Right cardiac atrium (tissue), 5 donors: Measurements from ENCODE around the gene PIP4P1. TPM values are rescaled to one million over a fixed set of nuclear protein-coding genes. Genes with fewer than 3 reads are reported as not detected.

Experiments
- ATAC-seq, 2 donors: fragments of 200-7000 bp; cut with Tn5 transposase; one replicate each; pipeline versions ENCODE4 v1.8.0 to v1.9.1; 2020; ENCODE audit warnings: moderate library complexity in 2 of 2, mild to moderate bottlenecking in 1 of 2
- DNase-seq, 3 donors: peaks; one replicate each; pipeline ENCODE4 v3.0.0-alpha.2; 2020
- H3K27ac ChIP-seq: one replicate; pipeline ENCODE4 v1.5.1; 2013; ENCODE audit warnings: mild to moderate bottlenecking, low read length, control low read depth, moderate library complexity
- H3K27me3 ChIP-seq: one replicate; pipeline ENCODE4 v1.6.1; 2013; ENCODE audit not compliant: control insufficient read depth, insufficient read depth
- H3K4me1 ChIP-seq: one replicate; pipeline ENCODE4 v1.6.1; 2013; ENCODE audit warnings: low read length; ENCODE audit not compliant: control insufficient read depth, insufficient read depth
- H3K4me3 ChIP-seq: one replicate; pipeline ENCODE4 v1.5.1; 2013; ENCODE audit warnings: low read length, control low read depth
- H3K9me3 ChIP-seq: one replicate; pipeline ENCODE4 v1.6.1; 2013; ENCODE audit warnings: low read length; ENCODE audit not compliant: control insufficient read depth
- WGBS: extraction: QIAGEN DNeasy Blood & Tissue Kit; methylation state at CpG from one replicate; pipeline ENCODE4 v1.1.7; 2013; 5-methylcytosine and 5-hydroxymethylcytosine counted together
- intact Hi-C, 4 donors: fragments of 100-400 bp; cut with DNase I; formaldehyde crosslinking; loops; one replicate each; pipeline versions ENCODE4 v1.11.0 to v1.14.0; 2022 to 2023
- polyA plus RNA-seq: library from polyadenylated mRNA; stranded (reverse); fragments of 200-250 nt; gene quantifications from one replicate; pipeline ENCODE4 v1.2.3, GENCODE V29; 2013
- total RNA-seq, 4 donors: library from RNA; stranded (reverse); fragmentation: NEBNext Ultra II Directional; extraction: Animal tissue kit (Norgen Biotek cat#: 25700); gene quantifications; one replicate each; pipeline ENCODE4 v1.2.1, GENCODE V29; 2021
- donor health status: healthy with polysubstance abuse.
- donor health status: DM: no; HTN: yes; CAD: no.
- donor health status: DM: no; HTN: no; CAD: no.
- donor health status: DM: no; HTN: yes; CAD: no; lungs with severe emphysema.
- donor health status: DM: yes; HTN: yes; CAD: no.

Gene PIP4P1
- total and polyA plus RNA-seq, 5 donors, result 16.2 to 23.7 (median 23.2) TPM

DNA sequence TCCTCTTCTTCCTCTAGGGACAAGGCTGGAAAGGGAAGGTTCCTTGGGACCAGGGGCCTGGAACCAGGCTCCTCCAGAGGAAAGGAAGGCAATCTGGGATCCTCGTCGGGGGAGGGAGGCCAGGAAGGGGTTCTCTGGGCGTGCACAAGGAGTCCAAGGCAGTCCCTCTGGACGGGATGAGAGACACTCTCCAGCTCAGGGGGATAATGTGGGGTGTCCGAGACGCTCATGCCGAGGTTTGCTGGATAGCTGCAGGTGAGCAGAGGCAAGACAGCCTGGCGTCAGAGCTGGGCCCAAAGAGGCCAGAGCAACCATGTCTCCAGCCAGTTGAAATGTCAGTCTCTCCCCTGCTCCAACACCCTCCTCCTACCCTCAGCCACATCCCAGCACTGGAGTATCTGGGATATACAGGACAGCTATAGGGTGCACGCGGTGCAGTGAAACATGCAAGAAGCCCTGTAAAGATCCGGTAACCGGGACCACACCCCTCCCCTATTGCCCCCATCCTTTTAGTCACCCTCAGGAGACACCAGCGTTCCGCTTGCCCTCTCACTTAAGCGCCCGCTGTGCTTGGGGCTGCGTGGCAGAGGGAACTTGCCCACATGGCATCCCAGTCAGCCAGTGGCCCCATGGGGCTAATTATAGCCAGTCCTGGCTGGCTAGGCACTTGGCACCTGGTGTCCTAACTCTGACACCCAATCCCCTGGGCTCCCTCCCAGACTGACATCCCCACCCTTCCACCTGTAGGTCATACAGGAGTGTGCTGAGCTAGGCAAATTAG, 25.5 kb downstream of the PIP4P1 start, which contains the start of gene KLHL33:
Gene KLHL33, minus strand, starts transcription at position 585 of the 781 bp plus-strand sequence. Its CDS starts 355 bp downstream, at position 230.
- Histone ChIP-seq H3K4me1 (no peaks in the 10 kb centered on the region), H3K27me3 (no peaks in the 10 kb centered on the region), H3K27ac (peak within 1 kb of the TSS; percentile 43), H3K4me3 (peak within 1 kb of the TSS; percentile 68), H3K9me3 (no peaks in the 10 kb centered on the region)
- DNase-seq, result peak in 1 of 3 donors; percentile 51
- peak in 1 of 2 donors; percentile 25 for ATAC-seq
- WGBS, result 66% methylated on average over 17 of the region's 17 CpGs
- intact Hi-C loops, result no loop called here

DNA sequence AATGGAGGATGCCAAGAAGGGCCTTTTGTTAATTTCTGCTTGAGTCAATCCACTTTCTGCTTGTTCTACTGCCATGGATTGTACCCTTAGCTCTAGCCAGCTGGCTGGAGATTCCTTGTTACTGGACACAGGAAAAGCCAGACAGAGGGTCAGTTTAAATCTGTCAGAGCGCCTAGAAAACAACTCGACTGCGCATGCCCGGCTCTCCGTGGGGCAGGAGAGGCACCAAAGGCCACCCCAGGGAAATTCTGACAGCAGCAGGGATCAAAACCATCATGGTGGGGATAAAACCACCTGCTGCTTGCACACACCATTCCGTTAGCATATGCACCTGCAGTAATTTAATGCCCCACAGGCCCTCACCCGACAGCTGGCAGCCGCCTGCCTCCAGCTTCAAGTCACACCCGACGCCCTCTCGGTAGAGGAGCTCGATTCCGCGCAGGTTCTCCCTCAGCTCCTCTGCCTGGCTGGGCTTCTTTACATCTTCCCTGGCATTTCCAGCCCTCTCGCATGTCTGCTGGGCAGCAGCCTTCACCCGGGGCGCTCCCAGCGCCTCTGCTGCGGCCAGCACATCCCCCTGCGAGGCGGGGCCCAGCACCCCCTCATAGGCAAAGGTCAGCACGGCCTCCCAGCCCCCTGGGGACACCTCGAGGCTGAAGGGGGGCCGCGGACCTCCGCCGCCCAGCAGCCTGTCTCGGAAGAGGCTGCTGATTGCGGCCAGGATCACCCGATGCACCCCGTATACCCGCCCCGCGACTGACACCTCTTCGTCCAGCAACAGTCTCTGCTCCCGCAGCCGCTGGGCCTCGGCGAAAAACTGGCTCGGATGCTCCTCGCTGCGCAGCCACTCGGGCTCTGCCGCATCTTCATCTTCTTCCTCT, 26.3 kb downstream of the PIP4P1 start:
- 21% methylated on average over 44 of the region's 44 CpGs for WGBS
- ATAC-seq, result peak; percentile 80 to 86
- Histone ChIP-seq H3K4me3 (peak overlapping the region; percentile 68), H3K27ac (peak overlapping the region; percentile 43), H3K4me1 (peaks cover 3% of the 10 kb centered on the region), H3K9me3 (no peaks in the 10 kb centered on the region), H3K27me3 (no peaks in the 10 kb centered on the region)
- intact Hi-C loops, result no loop called here
- peak; percentile 79 to 92 (median 88) for DNase-seq

DNA sequence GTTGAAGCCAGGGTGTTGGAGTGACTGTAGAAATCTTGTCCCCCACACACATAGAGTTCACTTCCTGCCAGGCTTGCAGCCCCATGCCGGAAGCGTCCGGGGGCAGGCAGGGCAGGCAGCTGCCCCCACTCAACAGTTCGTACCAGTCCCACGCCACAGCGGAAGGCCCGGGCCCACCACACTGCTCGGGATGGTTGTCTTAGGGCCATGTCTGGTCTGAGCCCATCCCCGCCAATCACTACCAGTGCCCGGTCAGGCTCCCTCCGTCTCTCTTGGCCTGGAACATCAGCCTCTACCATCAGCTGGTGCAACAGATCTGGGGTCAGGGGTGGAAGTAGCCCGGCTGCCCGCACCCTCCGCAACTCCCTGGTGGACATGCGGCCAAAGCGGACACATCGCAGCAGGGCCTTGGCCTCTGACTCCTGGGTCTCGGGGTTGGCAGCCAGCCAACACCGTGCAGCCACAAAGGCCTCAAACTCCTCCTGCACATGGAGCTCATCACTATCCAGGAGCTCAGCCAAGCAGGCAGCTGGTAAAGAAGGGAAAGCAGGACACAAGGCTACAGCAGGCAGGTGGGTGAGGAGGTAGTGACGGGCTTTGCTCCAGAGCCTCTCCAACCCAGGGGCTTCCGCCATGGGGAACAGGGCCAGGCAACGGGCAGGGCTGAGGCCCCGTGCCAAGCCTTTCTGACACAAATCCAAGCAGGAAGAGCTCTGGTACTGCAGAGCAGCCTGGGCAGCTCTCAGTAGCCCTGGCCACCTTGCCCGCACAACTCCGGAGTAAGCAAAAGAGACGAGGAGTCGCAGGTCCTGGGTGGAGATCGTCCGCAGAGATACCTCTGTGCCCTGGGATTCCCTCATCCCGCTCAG, 31.2 kb downstream of the PIP4P1 start:
- intact Hi-C loops, result no loop called here
- no peak overlapping the region for H3K27ac ChIP-seq
- peaks cover 5% of the 10 kb centered on the region for H3K4me1 ChIP-seq
- no peak overlapping the region for H3K4me3 ChIP-seq
- DNase-seq, result no peak
- ATAC-seq, result no peak
- no peaks in the 10 kb centered on the region for H3K27me3 ChIP-seq
- 77% methylated on average over 30 of the region's 30 CpGs for WGBS
- no peaks in the 10 kb centered on the region for H3K9me3 ChIP-seq

DNA sequence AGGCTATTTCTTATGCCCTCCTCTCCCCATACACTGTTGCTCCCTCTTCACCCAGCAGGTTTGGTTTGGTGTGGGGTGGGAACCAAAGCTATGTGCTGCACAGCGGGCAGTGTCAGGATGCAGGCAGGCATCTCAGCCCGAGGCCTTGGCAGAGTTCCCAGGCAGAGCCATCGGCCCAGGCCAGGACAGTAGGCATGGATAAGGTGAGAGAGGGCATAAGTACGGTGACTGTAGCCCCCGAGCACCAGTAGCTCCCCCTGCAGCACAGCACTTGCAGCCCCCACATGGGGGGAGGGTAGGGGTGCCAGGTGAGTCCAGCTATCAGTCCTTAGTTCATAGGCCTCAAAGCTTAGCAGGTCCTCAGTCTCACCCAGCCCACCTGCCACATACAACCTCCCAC, 32.4 kb downstream of the PIP4P1 start:
- WGBS, result 38% methylated on average over 5 of the region's 5 CpGs
- no peak overlapping the region for H3K27ac ChIP-seq
- peak in 1 of 2 donors; percentile 20 for ATAC-seq
- no peaks in the 10 kb centered on the region for H3K9me3 ChIP-seq
- no peaks in the 10 kb centered on the region for H3K27me3 ChIP-seq
- intact Hi-C loops, result no loop called here
- no peak overlapping the region for H3K4me3 ChIP-seq
- peak in 1 of 3 donors; percentile 57 for DNase-seq
- peaks cover 5% of the 10 kb centered on the region for H3K4me1 ChIP-seq

DNA sequence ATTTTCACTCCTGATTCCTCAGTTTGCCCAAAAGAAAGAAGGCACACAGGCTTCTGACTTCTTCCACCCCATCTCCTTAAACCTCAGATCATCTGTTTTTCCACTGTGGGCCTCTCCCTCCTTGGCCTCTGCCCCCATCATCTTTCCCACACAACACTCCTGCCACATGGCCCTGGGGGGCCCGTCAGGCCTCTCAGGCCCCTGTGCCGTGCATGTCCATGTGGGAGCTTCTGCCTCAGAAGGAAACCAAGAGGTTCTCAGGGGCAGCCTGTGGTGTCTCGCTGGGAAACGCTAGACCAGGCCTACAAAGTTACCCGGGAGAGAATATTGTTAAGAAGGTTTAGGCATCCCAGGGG, 33.2 kb downstream of the PIP4P1 start:
- 75% methylated on average over 5 of the region's 5 CpGs for WGBS
- no peak overlapping the region for H3K27ac ChIP-seq

DNA sequence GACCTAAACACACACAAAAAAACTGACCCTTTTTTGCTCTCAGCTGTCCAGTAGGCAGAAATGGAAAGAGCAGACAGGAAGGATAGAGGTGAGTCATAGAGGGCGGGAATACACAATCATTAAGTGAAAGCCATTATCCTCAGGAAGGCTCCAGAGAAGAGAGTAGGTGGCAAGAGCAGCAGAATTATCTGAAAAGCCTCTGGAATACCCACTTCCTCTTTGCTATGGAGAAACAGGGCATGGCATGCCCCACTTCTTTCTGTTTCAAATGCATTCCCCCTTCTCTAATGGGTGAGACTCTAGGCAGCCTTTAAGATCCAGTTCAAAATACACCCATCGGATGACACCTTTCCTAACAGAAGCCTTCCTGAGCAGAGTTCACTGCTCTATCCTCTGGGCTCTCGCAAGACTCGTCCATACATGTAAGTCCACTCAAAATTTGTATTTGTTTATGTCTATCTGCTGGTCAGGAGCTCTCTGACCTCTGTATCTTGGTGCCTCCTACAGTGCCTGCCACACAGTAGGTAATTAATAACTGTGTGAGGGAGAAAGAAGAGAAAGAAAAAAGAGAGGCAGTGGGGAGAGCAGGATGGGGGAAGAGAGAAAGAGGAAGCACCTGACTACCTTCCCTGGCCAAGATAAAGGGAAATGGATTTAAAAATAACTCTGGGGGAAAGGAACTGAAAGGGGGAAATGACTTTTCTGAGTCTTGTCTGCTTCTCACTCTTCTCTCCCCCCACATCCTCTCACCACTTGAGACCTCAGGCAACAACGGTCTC, 33.8 kb downstream of the PIP4P1 start:
- no peak overlapping the region for H3K4me3 ChIP-seq
- 62% methylated on average over 5 of the region's 5 CpGs for WGBS
- intact Hi-C loops, result no loop called here
- H3K27ac ChIP-seq, result no peak overlapping the region
- DNase-seq (no peak), ATAC-seq (peak; percentile 61 to 78)
- peaks cover 5% of the 10 kb centered on the region for H3K4me1 ChIP-seq
- H3K27me3 ChIP-seq, result no peaks in the 10 kb centered on the region
- H3K9me3 ChIP-seq, result no peaks in the 10 kb centered on the region

More for the DNA sequence above, 33.2 kb downstream of the PIP4P1 start:
- intact Hi-C loops, result no loop called here
- Histone ChIP-seq H3K4me3 (no peak overlapping the region), H3K27me3 (no peaks in the 10 kb centered on the region), H3K9me3 (no peaks in the 10 kb centered on the region), H3K4me1 (peaks cover 5% of the 10 kb centered on the region)
- DNase-seq (no peak), ATAC-seq (no peak)

DNA sequence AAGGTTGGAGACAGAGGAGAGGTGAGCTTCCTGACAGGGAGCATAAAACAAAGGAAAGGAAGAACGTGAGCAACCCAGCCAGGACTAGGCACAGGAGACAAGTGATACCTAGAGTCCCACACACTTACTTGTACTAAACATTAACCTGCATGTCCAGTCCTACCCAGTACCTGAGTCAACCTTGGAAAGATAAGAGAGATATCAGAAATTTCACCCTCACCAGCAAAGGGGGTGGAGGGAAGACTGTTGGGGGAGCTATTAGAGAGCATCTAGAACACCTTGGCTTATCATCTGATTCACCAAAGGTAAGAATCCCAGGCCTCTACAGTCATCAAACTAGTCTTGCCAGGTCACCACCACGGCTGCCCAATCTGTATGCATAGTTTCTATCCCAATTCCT, 36.4 kb downstream of the PIP4P1 start:
- H3K9me3 ChIP-seq, result no peaks in the 10 kb centered on the region
- H3K27me3 ChIP-seq, result no peaks in the 10 kb centered on the region
- H3K4me1 ChIP-seq, result peaks cover 2% of the 10 kb centered on the region
- intact Hi-C loops, result no loop called here
- no peak overlapping the region for H3K27ac ChIP-seq
- WGBS, result 36% methylated on average over 2 of the region's 2 CpGs
- ATAC-seq (no peak), DNase-seq (no peak)
- H3K4me3 ChIP-seq, result no peak overlapping the region

- intact Hi-C loops, result no loop called here
- Histone ChIP-seq H3K27ac (no peak overlapping the region), H3K4me1 (peaks cover 2% of the 10 kb centered on the region), H3K9me3 (no peaks in the 10 kb centered on the region), H3K27me3 (no peaks in the 10 kb centered on the region), H3K4me3 (no peak overlapping the region)
- ATAC-seq (no peak), DNase-seq (no peak)
- WGBS, result 63% methylated on average over 2 of the region's 2 CpGs
Observed at GRCh38 chr14:20422886-20423285, 38.3 kb downstream of the PIP4P1 start.

DNA sequence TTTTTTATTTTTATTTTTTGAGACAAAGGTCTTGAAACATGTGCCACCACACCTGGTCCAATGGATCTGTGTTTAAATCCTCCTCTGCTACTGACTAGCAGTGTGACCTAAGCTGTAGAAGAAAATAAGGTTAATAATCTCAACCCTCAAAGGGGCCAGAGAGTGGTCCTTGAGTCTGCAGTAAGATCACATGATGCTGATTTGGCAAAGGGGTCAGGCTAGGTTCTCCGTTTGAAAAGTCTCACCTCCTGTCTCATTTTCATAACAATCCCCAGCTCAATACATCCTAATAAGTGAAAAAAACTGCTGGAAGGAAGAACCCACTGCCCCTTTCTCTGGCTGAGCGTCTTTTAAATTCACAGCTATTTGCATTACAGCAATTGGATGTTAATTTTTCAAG, 40.0 kb downstream of the PIP4P1 start:
- no peaks in the 10 kb centered on the region for H3K9me3 ChIP-seq
- H3K4me3 ChIP-seq, result no peak overlapping the region
- no peaks in the 10 kb centered on the region for H3K27me3 ChIP-seq
- 38% methylated on average over 2 of the region's 2 CpGs for WGBS
- intact Hi-C loops, result no loop called here
- no peak overlapping the region for H3K27ac ChIP-seq
- DNase-seq, result no peak
- no peak for ATAC-seq
- H3K4me1 ChIP-seq, result no peaks in the 10 kb centered on the region

GRCh38 chr14:20419419-20419818, 41.8 kb downstream of the PIP4P1 start:
- H3K4me3 ChIP-seq, result no peak overlapping the region
- no peak for ATAC-seq
- H3K27me3 ChIP-seq, result no peaks in the 10 kb centered on the region
- 38% methylated on average over 1 of the region's 1 CpG for WGBS
- H3K9me3 ChIP-seq, result no peaks in the 10 kb centered on the region
- DNase-seq, result no peak
- H3K4me1 ChIP-seq, result no peaks in the 10 kb centered on the region
- intact Hi-C loops, result loop anchor here in 1 of 4 donors (10.0 kb wide), 1 partner anchor 185 kb away; no protein-coding TSS in a partner anchor
- no peak overlapping the region for H3K27ac ChIP-seq
